Endodermal cell (in vitro differentiated cells): ENCODE results near the gene DACH2. TPM values are rescaled to one million over a fixed set of nuclear protein-coding genes. Genes with fewer than 3 reads are reported as not detected.
"Not testable (repeated sequence)": the region's sequence is repeated elsewhere in the genome, so short reads cannot be mapped to it uniquely, and the experiment has no call there.

Source experiments
- DNase-seq: peaks from one replicate; pipeline ENCODE4 v3.0.0-alpha.2; 2017
- H3K27ac ChIP-seq: 2 replicates; pipeline ENCODE4 v1.5.1; 2013; ENCODE audit warnings: mild to moderate bottlenecking, low read depth, low read length, moderate library complexity
- H3K27me3 ChIP-seq: 2 replicates; pipeline ENCODE4 v1.6.1; 2013; ENCODE audit warnings: mild to moderate bottlenecking, low read length, moderate library complexity; ENCODE audit not compliant: insufficient read depth, control insufficient read depth, poor library complexity, severe bottlenecking
- H3K36me3 ChIP-seq: 2 replicates; pipeline ENCODE4 v1.7.0; 2013; ENCODE audit warnings: mild to moderate bottlenecking, low read length, moderate library complexity; ENCODE audit not compliant: control insufficient read depth, insufficient read depth
- H3K4me1 ChIP-seq: one replicate; pipeline ENCODE4 v1.7.0; 2013; ENCODE audit warnings: low read length; ENCODE audit not compliant: control insufficient read depth, insufficient read depth
- H3K4me3 ChIP-seq: 2 replicates; pipeline ENCODE4 v1.5.1; 2013; ENCODE audit warnings: mild to moderate bottlenecking, low read length, moderate library complexity
- H3K9ac ChIP-seq: 2 replicates; pipeline ENCODE4 v1.6.1; 2013; ENCODE audit warnings: mild to moderate bottlenecking, low read length, moderate library complexity; ENCODE audit not compliant: poor library complexity, severe bottlenecking; ENCODE audit errors: extremely low read depth
- H3K9me3 ChIP-seq: 2 replicates; pipeline ENCODE4 v1.6.1; 2013; ENCODE audit warnings: mild to moderate bottlenecking, low read length, moderate library complexity; ENCODE audit not compliant: control insufficient read depth
- H3K27ac Mint-ChIP-seq: 2 replicates; pipeline ENCODE4 v1.8.0; 2020; ENCODE audit warnings: mixed read lengths
- H3K27me3 Mint-ChIP-seq: 2 replicates; pipeline ENCODE4 v1.8.0; 2021; ENCODE audit warnings: mild to moderate bottlenecking, mixed read lengths; ENCODE audit not compliant: insufficient read depth
- H3K36me3 Mint-ChIP-seq: 2 replicates; pipeline ENCODE4 v1.8.0; 2020; ENCODE audit warnings: low read depth, mixed read lengths
- H3K4me1 Mint-ChIP-seq: 2 replicates; pipeline ENCODE4 v1.8.0; 2020; ENCODE audit warnings: mixed read lengths
- H3K4me3 Mint-ChIP-seq: 2 replicates; pipeline ENCODE4 v1.8.0; 2020; ENCODE audit warnings: mild to moderate bottlenecking, moderate library complexity, mixed read lengths
- H3K9me3 Mint-ChIP-seq: 2 replicates; pipeline ENCODE4 v1.8.0; 2020; ENCODE audit warnings: mild to moderate bottlenecking, mixed read lengths
- WGBS, 2 experiments: methylation state at CpG; one replicate each; pipeline versions ENCODE4 v1.1.5 to v1.1.7; 2013; ENCODE audit warnings: missing lambda C conversion rate in 2 of 2, mixed read lengths in 1 of 2; ENCODE audit not compliant: insufficient coverage in 1 of 2, insufficient read length in 1 of 2; 5-methylcytosine and 5-hydroxymethylcytosine counted together
- total RNA-seq, 2 donors: library from RNA; stranded (reverse); fragmentation: NEBNext Ultra II Directional in 1 of 2; extraction: Animal tissue kit (Norgen Biotek cat#: 25700) in 1 of 2; gene quantifications; 2 replicates in 1 of 2; 3 replicates in 1 of 2; pipeline ENCODE4 v1.2.1, GENCODE V29; 2021
- TF ChIP-seq, protein P1 (sequence below): fragments of 200-600 bp; sonication (generic); conservative IDR thresholded peaks from 2 replicates; pipeline ENCODE4 v1.5.0; 2021; ENCODE audit warnings: antibody characterized with exemption, mild to moderate bottlenecking

DACH2 gene
- total RNA-seq, 2 donors from 2014 or later, result 2.2 to 2.3 TPM

GRCh38 chrX:86171366-86171765 lies 23.1 kb downstream of the DACH2 start:
- DNase-seq, result peak; percentile 67
- H3K4me3 ChIP-seq, result no peak overlapping the region
- Mint-ChIP-seq H3K4me3 (no peak overlapping the region), H3K4me1 (peaks cover 8% of the 10 kb centered on the region), H3K27me3 (no peaks in the 10 kb centered on the region), H3K9me3 (no peaks in the 10 kb centered on the region), H3K27ac (no peak overlapping the region), H3K36me3 (no peaks in the 10 kb centered on the region)
- H3K27me3 ChIP-seq, result no peaks in the 10 kb centered on the region
- WGBS, 2 experiments, result 46% methylated on average over 3 of the region's 3 CpGs; no CpG with 5 or more reads in 1 of the 2 experiments
- H3K36me3 ChIP-seq, result no peaks in the 10 kb centered on the region
- H3K4me1 ChIP-seq, result no peaks in the 10 kb centered on the region
- H3K9ac ChIP-seq, result no peak overlapping the region
- TF ChIP-seq, protein P1, sequence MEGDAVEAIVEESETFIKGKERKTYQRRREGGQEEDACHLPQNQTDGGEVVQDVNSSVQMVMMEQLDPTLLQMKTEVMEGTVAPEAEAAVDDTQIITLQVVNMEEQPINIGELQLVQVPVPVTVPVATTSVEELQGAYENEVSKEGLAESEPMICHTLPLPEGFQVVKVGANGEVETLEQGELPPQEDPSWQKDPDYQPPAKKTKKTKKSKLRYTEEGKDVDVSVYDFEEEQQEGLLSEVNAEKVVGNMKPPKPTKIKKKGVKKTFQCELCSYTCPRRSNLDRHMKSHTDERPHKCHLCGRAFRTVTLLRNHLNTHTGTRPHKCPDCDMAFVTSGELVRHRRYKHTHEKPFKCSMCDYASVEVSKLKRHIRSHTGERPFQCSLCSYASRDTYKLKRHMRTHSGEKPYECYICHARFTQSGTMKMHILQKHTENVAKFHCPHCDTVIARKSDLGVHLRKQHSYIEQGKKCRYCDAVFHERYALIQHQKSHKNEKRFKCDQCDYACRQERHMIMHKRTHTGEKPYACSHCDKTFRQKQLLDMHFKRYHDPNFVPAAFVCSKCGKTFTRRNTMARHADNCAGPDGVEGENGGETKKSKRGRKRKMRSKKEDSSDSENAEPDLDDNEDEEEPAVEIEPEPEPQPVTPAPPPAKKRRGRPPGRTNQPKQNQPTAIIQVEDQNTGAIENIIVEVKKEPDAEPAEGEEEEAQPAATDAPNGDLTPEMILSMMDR, result peak; percentile 88
- no peak overlapping the region for H3K27ac ChIP-seq
- H3K9me3 ChIP-seq, result no peaks in the 10 kb centered on the region

DNA sequence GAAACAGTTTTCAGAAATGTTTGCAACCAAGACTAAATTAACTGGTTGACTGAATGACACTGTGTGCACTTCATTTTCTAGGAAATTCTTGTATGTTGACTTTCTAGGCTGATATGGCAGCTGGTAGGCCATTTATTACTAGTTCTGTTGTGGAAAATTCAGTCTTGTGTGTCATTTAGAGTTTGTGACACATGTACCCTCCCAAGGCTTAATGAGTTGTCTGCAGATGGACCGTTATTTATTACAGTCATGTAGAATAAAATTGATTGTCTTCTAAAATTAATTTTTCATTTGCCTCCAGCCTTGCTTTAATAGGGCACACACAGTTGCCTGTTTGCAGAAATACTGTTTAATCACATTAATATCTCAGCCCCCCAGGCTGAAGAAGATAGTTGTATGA lies 30.7 kb downstream of the DACH2 start:
- DNase-seq, result no peak
- Mint-ChIP-seq H3K27me3 (no peaks in the 10 kb centered on the region), H3K4me1 (peaks cover 6% of the 10 kb centered on the region), H3K27ac (no peak overlapping the region), H3K9me3 (peaks cover 3% of the 10 kb centered on the region), H3K4me3 (no peak overlapping the region), H3K36me3 (no peaks in the 10 kb centered on the region)
- Histone ChIP-seq H3K4me1 (no peaks in the 10 kb centered on the region), H3K27me3 (no peaks in the 10 kb centered on the region), H3K4me3 (no peak overlapping the region), H3K9ac (no peak overlapping the region), H3K27ac (no peak overlapping the region), H3K9me3 (no peaks in the 10 kb centered on the region), H3K36me3 (no peaks in the 10 kb centered on the region)
- TF ChIP-seq, protein P1, result no peak
- no CpG with 5 or more reads among the region's 1 CpG for WGBS, 2 experiments

- not testable (repeated sequence) for H3K9ac ChIP-seq, H3K4me3 Mint-ChIP-seq, H3K27ac ChIP-seq, DNase-seq, H3K9me3 Mint-ChIP-seq, H3K27ac Mint-ChIP-seq, H3K27me3 ChIP-seq, H3K9me3 ChIP-seq, H3K36me3 ChIP-seq, H3K4me1 ChIP-seq, H3K4me1 Mint-ChIP-seq, H3K36me3 Mint-ChIP-seq, H3K27me3 Mint-ChIP-seq, H3K4me3 ChIP-seq
- 100% methylated on average over 5 of the region's 7 CpGs; no CpG with 5 or more reads in 1 of the 2 experiments for WGBS, 2 experiments
These were observed 33.1 kb downstream of the DACH2 start for GRCh38 chrX:86181325-86181724.

DNA sequence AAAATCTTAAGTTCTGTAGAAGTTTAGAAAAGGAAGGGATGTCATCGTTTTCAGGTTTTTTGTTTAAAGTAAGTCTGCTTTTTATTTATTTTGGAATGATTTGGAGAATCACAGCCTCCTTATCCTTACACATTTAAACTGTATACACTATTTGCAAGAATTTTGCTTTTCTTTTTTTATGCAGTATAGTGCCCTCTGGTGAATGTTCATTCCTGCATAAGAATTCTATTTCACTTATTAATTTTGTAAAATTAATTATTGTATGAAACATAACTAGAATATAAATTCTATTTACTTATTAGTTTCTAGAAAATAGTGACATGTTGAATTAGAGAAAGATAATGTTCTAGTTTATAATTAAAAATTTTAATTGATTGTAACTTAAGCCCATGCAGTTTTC lies 44.6 kb downstream of the DACH2 start:
- Histone ChIP-seq H3K27me3 (no peaks in the 10 kb centered on the region), H3K4me3 (no peak overlapping the region), H3K9me3 (peaks cover 8% of the 10 kb centered on the region), H3K27ac (no peak overlapping the region), H3K36me3 (no peaks in the 10 kb centered on the region), H3K9ac (no peak overlapping the region), H3K4me1 (no peaks in the 10 kb centered on the region)
- Mint-ChIP-seq H3K9me3 (peaks cover 20% of the 10 kb centered on the region), H3K36me3 (peaks cover under 1% of the 10 kb centered on the region), H3K4me1 (no peaks in the 10 kb centered on the region), H3K27ac (no peak overlapping the region), H3K4me3 (no peak overlapping the region), H3K27me3 (no peaks in the 10 kb centered on the region)
- WGBS, 2 experiments, result no CpG with 5 or more reads among the region's 1 CpG
- TF ChIP-seq, protein P1, result no peak
- no peak for DNase-seq
